Left ventricle myocardium superior (tissue), 1 donor: ENCODE measurements around the gene CD2AP. TPM values are rescaled to one million over a fixed set of nuclear protein-coding genes. Genes with fewer than 3 reads are reported as not detected.

Experiments
- ATAC-seq: fragments of 200-7000 bp; cut with Tn5 transposase; one replicate; pipeline ENCODE4 v1.9.1; 2020; ENCODE audit warnings: mild to moderate bottlenecking, moderate library complexity
- DNase-seq: peaks from one replicate; pipeline ENCODE4 v3.0.0-alpha.2; 2020
- intact Hi-C: fragments of 100-400 bp; cut with micrococcal nuclease; formaldehyde crosslinking; loops from one replicate; pipeline ENCODE4 v1.11.0; 2022
- total RNA-seq: library from RNA; stranded (reverse); fragmentation: NEBNext Ultra II Directional; extraction: Animal tissue kit (Norgen Biotek cat#: 25700); gene quantifications from one replicate; pipeline ENCODE4 v1.2.1, GENCODE V29; 2021
- donor health status: DM: no; HTN: yes; CAD: no; lungs with severe emphysema.

CD2AP gene
- total RNA-seq, 1 donor from 2014 or later = 10.1 TPM

DNA sequence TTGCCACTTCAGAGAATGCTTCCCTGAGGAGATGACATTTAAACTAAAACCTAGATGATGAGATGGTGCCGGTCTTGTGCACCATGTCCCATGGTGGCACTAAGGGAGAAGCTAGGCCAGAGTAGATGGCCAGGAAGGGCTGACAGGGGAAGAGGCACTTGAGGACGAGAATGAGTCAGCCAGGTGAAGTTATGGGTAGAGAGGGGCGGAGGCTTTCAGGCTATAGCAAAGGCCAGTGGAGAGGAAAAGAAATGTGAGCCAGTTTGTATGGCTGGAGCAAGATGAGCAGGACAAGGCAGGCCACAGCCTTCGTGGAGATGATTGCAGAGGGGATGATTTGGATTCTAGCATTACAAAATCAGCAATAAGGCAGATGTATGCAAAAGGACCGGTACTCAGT is 176.1 kb downstream of the CD2AP start:
- ATAC-seq (no peak), DNase-seq (no peak)
- intact Hi-C loops = no loop called here

DNA sequence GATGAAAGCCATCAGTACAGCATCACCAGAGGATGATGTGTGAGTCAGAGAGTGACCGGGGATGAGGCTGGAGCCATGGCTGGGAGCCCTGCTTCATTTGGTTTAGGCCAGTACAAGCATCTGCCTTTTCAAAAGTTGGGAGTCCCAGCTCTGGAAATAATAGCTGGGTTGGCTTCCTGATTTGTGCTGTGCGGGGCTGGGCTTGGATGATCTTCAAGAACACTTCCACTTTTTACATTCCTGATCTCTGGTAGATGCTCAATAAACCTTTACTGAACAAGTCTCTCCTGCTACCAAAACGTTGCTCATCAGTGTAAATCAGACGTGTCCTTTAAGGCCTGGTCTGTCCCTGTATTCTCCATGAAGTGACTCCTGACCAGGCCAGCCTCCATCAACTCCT is 176.7 kb downstream of the CD2AP start:
- ATAC-seq (no peak), DNase-seq (no peak)
- intact Hi-C loops = no loop called here

GRCh38 chr6:47655719-47656595 is 178.4 kb downstream of the CD2AP start:
- intact Hi-C loops = no loop called here
- DNase-seq (no peak), ATAC-seq (no peak)

- intact Hi-C loops = no loop called here
- DNase-seq = no peak
- ATAC-seq = no peak
These were observed 184.4 kb downstream of the CD2AP start for GRCh38 chr6:47661960-47662359.

DNA sequence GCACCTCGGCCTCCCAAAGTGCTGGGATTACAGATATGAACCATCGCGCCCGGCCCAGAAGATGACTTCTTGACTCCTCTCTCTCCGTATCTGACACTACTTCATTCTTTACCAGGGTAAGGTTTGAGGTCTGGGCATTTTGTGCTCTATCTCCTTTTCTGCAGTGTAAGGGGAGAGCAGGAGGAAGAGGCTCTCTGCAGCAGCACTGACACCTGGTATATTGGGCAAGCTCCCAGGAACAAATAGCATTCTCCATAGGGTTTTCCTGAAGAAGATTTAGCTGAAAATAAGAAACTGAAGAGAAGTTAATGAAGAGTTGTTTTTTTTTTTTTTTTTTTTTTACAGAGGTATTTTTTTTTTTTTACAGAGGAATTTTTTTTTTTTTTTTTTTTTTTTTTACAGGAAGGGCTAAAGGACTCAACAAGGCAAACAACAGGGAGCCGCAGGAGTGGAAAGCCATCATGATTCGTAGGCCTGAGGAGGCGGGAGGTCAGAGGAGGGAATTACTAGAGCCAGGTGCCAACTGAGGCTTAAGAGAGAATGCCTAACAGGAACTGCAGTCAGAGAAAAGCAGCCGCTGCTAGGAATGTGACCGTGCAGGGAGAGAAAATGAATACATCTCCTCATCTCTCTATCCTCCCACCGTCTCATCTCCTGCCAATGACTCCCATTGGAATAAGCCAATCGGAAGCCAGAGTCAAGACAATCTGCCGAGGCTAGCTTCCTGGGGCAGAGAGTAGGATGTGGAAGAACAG is 186.1 kb downstream of the CD2AP start:
- DNase-seq (no peak), ATAC-seq (no peak)
- intact Hi-C loops = no loop called here

GRCh38 chr6:47665112-47665511 is 187.5 kb downstream of the CD2AP start:
- no peak for ATAC-seq
- DNase-seq = no peak
- intact Hi-C loops = no loop called here

DNA sequence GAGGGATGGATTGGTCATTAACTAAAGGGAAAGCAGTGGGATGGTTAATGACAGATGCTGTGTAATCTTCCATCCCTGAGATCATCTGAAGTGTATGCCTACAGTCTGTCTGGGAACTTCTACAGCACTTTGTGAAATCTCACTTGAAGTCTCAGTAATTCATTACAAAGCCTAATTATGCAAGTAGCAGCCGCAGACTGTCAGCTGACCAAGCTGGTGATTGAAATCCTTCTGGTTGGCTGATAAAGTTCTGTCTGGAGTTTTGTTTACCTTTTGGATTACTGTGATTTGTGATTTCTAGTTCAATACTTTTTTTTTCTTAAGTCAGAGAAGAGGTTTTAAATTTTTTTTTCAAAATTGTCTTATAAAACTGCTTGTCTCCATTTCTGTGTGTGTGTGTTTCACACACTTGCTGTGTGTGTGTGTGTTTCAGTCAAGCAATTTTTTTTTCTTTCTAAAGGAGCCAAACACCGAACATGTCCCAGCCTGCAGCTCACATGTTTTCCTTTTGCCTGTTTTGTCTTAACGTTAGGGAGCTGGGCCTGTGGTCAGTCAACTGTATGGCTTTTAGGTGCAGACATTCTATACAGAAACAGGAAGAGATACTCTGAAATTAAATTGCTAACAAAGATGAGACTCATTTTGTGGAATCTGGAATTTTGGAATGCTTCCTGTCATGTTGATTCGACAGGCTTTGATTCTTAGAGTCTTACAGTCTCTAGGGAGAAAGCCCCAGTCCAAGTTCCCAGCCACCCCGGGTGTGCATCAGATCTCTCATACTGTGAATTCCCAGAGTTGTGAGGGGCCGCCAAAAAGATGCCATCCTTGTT is 192.3 kb downstream of the CD2AP start:
- DNase-seq = no peak
- intact Hi-C loops = no loop called here
- ATAC-seq = no peak

DNA sequence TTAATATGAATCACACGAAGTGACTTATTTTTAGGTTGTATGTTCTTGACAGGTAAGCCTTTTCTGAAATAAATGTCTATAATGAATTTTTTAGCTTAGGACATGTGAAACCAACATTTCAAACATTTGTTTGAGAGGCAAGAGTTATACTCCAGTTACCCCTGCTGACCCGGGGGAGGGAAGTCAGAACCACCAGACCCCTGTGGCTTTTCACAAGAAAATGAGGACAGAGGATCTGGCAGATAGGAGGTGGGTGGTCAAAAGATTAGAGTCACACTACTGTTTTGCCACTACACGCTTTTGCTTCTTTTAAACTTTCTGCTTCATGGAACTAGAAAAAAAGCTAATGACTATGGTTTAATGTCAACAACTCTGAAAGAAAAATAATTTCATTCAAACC is 193.3 kb downstream of the CD2AP start:
- ATAC-seq (no peak), DNase-seq (no peak)
- intact Hi-C loops = no loop called here

GRCh38 chr6:47671777-47672176 is 194.2 kb downstream of the CD2AP start:
- ATAC-seq = no peak
- intact Hi-C loops = no loop called here
- DNase-seq = no peak

DNA sequence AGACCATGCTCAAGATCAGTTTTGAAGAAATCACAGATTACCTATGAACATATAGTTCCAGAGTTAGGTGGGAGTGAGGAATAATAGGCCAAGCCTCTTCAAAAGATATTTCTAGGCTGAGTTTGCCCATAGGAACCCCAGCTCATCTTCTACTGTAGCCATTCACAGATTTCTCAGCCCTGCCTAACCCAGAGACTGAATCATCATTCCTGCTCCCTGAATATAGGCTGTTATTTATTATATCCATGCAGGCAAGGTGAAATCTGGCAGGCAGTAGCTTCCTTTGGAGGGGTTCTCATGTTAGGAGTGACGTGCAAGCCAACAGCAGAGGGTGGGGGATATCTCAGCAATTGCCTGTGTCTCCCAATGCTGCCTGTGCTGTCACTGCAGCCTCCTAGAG is 195.2 kb downstream of the CD2AP start:
- intact Hi-C loops = no loop called here
- no peak for DNase-seq
- no peak for ATAC-seq

DNA sequence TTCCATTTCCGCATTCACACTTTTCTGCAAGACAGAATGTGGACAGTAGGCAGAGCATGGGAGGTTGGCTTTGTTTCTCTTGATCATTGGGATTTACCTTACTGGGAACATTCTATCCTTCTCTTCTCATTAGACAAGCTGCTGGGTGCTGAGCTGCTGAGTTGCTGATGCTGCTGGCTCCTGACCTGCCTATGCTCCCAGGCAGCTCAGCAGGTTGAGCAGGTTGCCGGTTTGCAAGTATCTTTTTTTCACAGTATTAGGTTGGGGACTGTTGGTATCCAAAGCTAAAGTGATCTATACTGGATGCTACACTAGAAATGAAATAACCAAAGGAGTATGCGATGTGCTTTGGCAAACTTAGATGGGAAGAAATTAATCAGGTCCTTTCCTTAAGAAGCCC is 197.1 kb downstream of the CD2AP start:
- DNase-seq (no peak), ATAC-seq (no peak)
- intact Hi-C loops = no loop called here

Other genes with a start within 250 kb of the CD2AP start
- 9.3 TPM for gene TNFRSF21, start 167.9 kb upstream of the CD2AP start, total RNA-seq
- not detected for gene ADGRF4, start 220.8 kb downstream of the CD2AP start, total RNA-seq